OCI-LY3 (cell line): ENCODE data around the gene FIBCD1.

Experiments used
- H2AFZ ChIP-seq: fragments of 200-600, 300-600 bp; shearing (Covaris generic); 2 replicates; pipeline ENCODE4 v1.6.0; 2014; ENCODE audit warnings: antibody characterized with exemption, low read depth, low read length
- H3K27ac ChIP-seq: fragments of 200-600, 300-600 bp; sonication (generic); 2 replicates; pipeline ENCODE4 v1.5.1; 2014; ENCODE audit warnings: mild to moderate bottlenecking, low read length, moderate library complexity, mixed read lengths
- H3K27me3 ChIP-seq: fragments of 200-600, 300-600 bp; sonication (generic); 2 replicates; pipeline ENCODE4 v1.6.1; 2014; ENCODE audit warnings: low read depth, low read length, mixed read lengths
- H3K36me3 ChIP-seq: fragments of 200-600, 300-600 bp; sonication (generic); replicated peaks from 2 replicates; pipeline ENCODE3; 2014; ENCODE audit warnings: low read depth, low read length, mixed read lengths
- H3K4me1 ChIP-seq: fragments of 300-600, 200-600 bp; sonication (generic); 2 replicates; pipeline ENCODE4 v1.6.1; 2014; ENCODE audit warnings: low read length, mixed read lengths
- H3K4me2 ChIP-seq: fragments of 200-600, 300-600 bp; sonication (generic); 2 replicates; pipeline ENCODE4 v1.6.1; 2014; ENCODE audit warnings: low read length, mixed read lengths
- H3K4me3 ChIP-seq: fragments of 300-600, 200-600 bp; sonication (generic); 2 replicates; pipeline ENCODE4 v1.5.1; 2014; ENCODE audit warnings: antibody characterized with exemption, mild to moderate bottlenecking, low read length, moderate library complexity
- H3K79me2 ChIP-seq: fragments of 300-600, 200-600 bp; shearing (Covaris generic); 2 replicates; pipeline ENCODE4 v1.6.1; 2014; ENCODE audit warnings: mild to moderate bottlenecking, low read length, mixed read lengths
- H3K9ac ChIP-seq: fragments of 300-600, 200-600 bp; shearing (Covaris generic); 2 replicates; pipeline ENCODE4 v1.6.0; 2014; ENCODE audit warnings: mild to moderate bottlenecking, low read length, moderate library complexity
- H3K9me3 ChIP-seq: fragments of 200-600, 300-600 bp; shearing (Covaris generic); 2 replicates; pipeline ENCODE4 v1.6.1; 2014; ENCODE audit warnings: low read length, mixed read lengths; ENCODE audit not compliant: insufficient read depth
- H4K20me1 ChIP-seq: fragments of 200-600, 300-600 bp; sonication (generic); 2 replicates; pipeline ENCODE4 v1.6.1; 2016; ENCODE audit warnings: low read length, mixed read lengths; ENCODE audit not compliant: insufficient read depth
- CTCF ChIP-seq: fragments of 200-600, 300-600 bp; sonication (generic); IDR thresholded peaks from 2 replicates; pipeline ENCODE4 v1.5.1; 2014; ENCODE audit warnings: antibody characterized with exemption, low read length, low read depth
- EZH2phosphoT487 ChIP-seq: fragments of 200-600 bp; shearing (Covaris generic); IDR thresholded peaks from 2 replicates; pipeline ENCODE4 v1.6.1; 2018; ENCODE audit warnings: antibody characterized with exemption, mixed run types, low read depth

Gene FIBCD1

GRCh38 chr9:130904070-130905044, 34.7 kb downstream of the FIBCD1 start:
- H3K9me3 ChIP-seq = no peaks in the 10 kb centered on the region
- no peak for TF ChIP-seq EZH2phosphoT487
- no peak for TF ChIP-seq CTCF
- H3K36me3 ChIP-seq = no peaks in the 10 kb centered on the region
- H3K4me3 ChIP-seq = no peak overlapping the region
- no peaks in the 10 kb centered on the region for H3K4me1 ChIP-seq
- H3K9ac ChIP-seq = no peak overlapping the region
- H2AFZ ChIP-seq = no peak overlapping the region
- peaks cover 30% of the 10 kb centered on the region for H3K27me3 ChIP-seq
- H4K20me1 ChIP-seq = no peaks in the 10 kb centered on the region
- no peak overlapping the region for H3K4me2 ChIP-seq
- no peak overlapping the region for H3K27ac ChIP-seq
- no peaks in the 10 kb centered on the region for H3K79me2 ChIP-seq

GRCh38 chr9:130903194-130904069, 35.6 kb downstream of the FIBCD1 start:
- H3K4me3 ChIP-seq = no peak overlapping the region
- H3K27ac ChIP-seq = no peak overlapping the region
- H4K20me1 ChIP-seq = no peaks in the 10 kb centered on the region
- TF ChIP-seq CTCF (no peak), EZH2phosphoT487 (no peak)
- H3K27me3 ChIP-seq = peaks cover 30% of the 10 kb centered on the region
- no peak overlapping the region for H2AFZ ChIP-seq
- no peaks in the 10 kb centered on the region for H3K79me2 ChIP-seq
- no peak overlapping the region for H3K4me2 ChIP-seq
- no peak overlapping the region for H3K9ac ChIP-seq
- H3K4me1 ChIP-seq = no peaks in the 10 kb centered on the region
- H3K36me3 ChIP-seq = no peaks in the 10 kb centered on the region
- H3K9me3 ChIP-seq = no peaks in the 10 kb centered on the region

DNA sequence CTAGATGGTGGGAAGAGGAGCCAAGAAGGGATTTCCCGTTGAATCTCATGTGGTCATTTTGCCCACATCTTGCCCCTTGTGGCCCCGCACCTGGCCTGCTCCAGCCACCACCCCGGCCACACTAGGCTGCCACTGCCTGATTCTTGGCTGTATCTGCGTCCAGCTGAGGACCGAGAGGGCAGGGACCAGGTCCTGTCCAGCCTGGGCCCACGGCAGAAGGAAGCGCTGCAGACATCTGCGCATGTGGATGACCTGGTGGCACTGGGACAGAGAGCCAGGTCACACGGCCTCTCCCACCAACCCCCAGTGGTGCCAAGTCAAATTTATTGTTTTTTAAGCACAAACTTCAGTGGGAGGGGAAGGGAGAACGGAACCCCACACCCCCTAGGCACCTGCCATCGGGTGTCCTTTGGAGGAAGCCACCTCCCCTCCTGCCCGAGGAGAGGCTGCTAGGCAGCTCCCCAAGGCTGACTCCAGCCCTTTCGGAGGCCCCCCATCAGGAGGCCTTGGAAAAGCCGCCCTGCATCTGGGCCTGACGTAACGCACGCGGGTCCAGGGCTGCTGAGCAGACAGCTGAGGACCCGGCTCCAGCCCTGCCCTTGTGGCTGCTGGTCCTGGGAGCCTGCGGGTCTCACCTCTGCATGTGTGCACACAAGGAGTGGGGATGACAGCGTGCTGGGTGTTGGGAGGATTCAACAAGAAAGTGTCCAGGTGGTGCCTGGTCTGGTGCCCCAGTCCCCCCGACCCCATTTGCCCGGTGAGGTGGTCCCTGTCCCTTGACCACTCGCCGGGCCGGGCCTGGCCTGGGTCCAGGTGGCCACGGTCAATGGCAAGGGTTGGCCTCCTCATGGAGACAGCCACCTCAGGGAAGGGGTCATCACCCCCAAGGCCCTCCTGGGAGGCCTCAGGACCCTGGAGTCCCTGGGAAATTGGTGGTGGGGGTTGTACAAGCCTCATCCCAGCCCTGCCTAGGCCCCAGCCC, 36.6 kb downstream of the FIBCD1 start:
- H3K4me2 ChIP-seq = no peak overlapping the region
- no peaks in the 10 kb centered on the region for H4K20me1 ChIP-seq
- H3K36me3 ChIP-seq = no peaks in the 10 kb centered on the region
- no peak for TF ChIP-seq EZH2phosphoT487
- TF ChIP-seq CTCF = no peak
- H2AFZ ChIP-seq = no peak overlapping the region
- H3K9ac ChIP-seq = no peak overlapping the region
- H3K79me2 ChIP-seq = no peaks in the 10 kb centered on the region
- no peak overlapping the region for H3K4me3 ChIP-seq
- H3K9me3 ChIP-seq = no peaks in the 10 kb centered on the region
- H3K27me3 ChIP-seq = peaks cover 30% of the 10 kb centered on the region
- H3K4me1 ChIP-seq = no peaks in the 10 kb centered on the region
- no peak overlapping the region for H3K27ac ChIP-seq
